Osteoblast (primary cell): Measurements from ENCODE around the gene MMS19. TPM values are rescaled to one million over a fixed set of nuclear protein-coding genes. Genes with fewer than 3 reads are reported as not detected.

Source experiments
- DNase-seq: peaks from one replicate; pipeline ENCODE4 v3.0.0; 2011; ENCODE audit warnings: low spot score, mixed read lengths; ENCODE audit not compliant: insufficient read length; ENCODE audit errors: missing footprints
- H2AFZ ChIP-seq: 2 replicates; pipeline ENCODE4 v1.6.0; 2011; ENCODE audit warnings: mild to moderate bottlenecking, low read length
- H3K27ac ChIP-seq: 2 replicates; pipeline ENCODE4 v1.5.1; 2011; ENCODE audit warnings: mild to moderate bottlenecking, low read depth, low read length, moderate library complexity
- H3K27me3 ChIP-seq: 2 replicates; pipeline ENCODE4 v1.6.0; 2012; ENCODE audit warnings: mild to moderate bottlenecking, control low read depth, inconsistent platforms, low read length, moderate library complexity; ENCODE audit not compliant: insufficient read depth
- H3K36me3 ChIP-seq: 2 replicates; pipeline ENCODE4 v1.5.1; 2011; ENCODE audit warnings: mild to moderate bottlenecking, low read length, control low read depth, moderate library complexity; ENCODE audit not compliant: insufficient read depth
- H3K4me1 ChIP-seq: 2 replicates; pipeline ENCODE4 v1.5.1; 2011; ENCODE audit warnings: mild to moderate bottlenecking, low read length, control low read depth, moderate library complexity; ENCODE audit not compliant: insufficient read depth
- H3K4me2 ChIP-seq: 2 replicates; pipeline ENCODE4 v1.6.0; 2011; ENCODE audit warnings: mild to moderate bottlenecking, low read length; ENCODE audit not compliant: insufficient read depth
- H3K4me3 ChIP-seq: fragments of 200-600 bp; sonication (generic); 3 replicates; pipeline ENCODE4 v1.5.1; 2012; ENCODE audit warnings: mild to moderate bottlenecking, low read length, inconsistent platforms; ENCODE audit not compliant: insufficient read depth
- H3K79me2 ChIP-seq: 2 replicates; pipeline ENCODE4 v1.6.0; 2012; ENCODE audit warnings: mild to moderate bottlenecking, low read length, control low read depth, inconsistent platforms; ENCODE audit not compliant: insufficient read depth
- H3K9me3 ChIP-seq: 2 replicates; pipeline ENCODE4 v1.5.1; 2011; ENCODE audit warnings: low read depth, low read length, control low read depth
- H4K20me1 ChIP-seq: 2 replicates; pipeline ENCODE4 v1.6.0; 2012; ENCODE audit warnings: mild to moderate bottlenecking, low read length, control low read depth; ENCODE audit not compliant: insufficient read depth
- total RNA-seq: library from RNA; depleted of rRNA; stranded (reverse); fragments of >200 nt; gene quantifications from 2 replicates; pipeline ENCODE4 v1.2.3, GENCODE V29; 2012
- TF ChIP-seq, protein P1 (sequence below): IDR thresholded peaks from 2 replicates; pipeline ENCODE4 v1.5.1; 2011; ENCODE audit warnings: mild to moderate bottlenecking, low read depth, low read length, moderate library complexity; ENCODE audit errors: extremely low read depth

The MMS19 gene
- total RNA-seq, 1 donor, result 63.0 TPM

- H4K20me1 ChIP-seq, result peaks cover 26% of the 10 kb centered on the region
- H3K27me3 ChIP-seq, result no peaks in the 10 kb centered on the region
- no peak for DNase-seq
- TF ChIP-seq, protein P1, sequence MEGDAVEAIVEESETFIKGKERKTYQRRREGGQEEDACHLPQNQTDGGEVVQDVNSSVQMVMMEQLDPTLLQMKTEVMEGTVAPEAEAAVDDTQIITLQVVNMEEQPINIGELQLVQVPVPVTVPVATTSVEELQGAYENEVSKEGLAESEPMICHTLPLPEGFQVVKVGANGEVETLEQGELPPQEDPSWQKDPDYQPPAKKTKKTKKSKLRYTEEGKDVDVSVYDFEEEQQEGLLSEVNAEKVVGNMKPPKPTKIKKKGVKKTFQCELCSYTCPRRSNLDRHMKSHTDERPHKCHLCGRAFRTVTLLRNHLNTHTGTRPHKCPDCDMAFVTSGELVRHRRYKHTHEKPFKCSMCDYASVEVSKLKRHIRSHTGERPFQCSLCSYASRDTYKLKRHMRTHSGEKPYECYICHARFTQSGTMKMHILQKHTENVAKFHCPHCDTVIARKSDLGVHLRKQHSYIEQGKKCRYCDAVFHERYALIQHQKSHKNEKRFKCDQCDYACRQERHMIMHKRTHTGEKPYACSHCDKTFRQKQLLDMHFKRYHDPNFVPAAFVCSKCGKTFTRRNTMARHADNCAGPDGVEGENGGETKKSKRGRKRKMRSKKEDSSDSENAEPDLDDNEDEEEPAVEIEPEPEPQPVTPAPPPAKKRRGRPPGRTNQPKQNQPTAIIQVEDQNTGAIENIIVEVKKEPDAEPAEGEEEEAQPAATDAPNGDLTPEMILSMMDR, result no peak
- no peak overlapping the region for H3K4me3 ChIP-seq
- peaks cover 81% of the 10 kb centered on the region for H3K36me3 ChIP-seq
- no peak overlapping the region for H3K4me2 ChIP-seq
- H3K79me2 ChIP-seq, result peaks cover 50% of the 10 kb centered on the region
- peak overlapping the region; percentile 17 for H3K27ac ChIP-seq
- H3K4me1 ChIP-seq, result no peaks in the 10 kb centered on the region
- H2AFZ ChIP-seq, result no peak overlapping the region
- H3K9me3 ChIP-seq, result no peaks in the 10 kb centered on the region
Measured at GRCh38 chr10:97456686-97457065, 41.5 kb downstream of the MMS19 start.

GRCh38 chr10:97456034-97456685 is 42.1 kb downstream of the MMS19 start:
- no peaks in the 10 kb centered on the region for H3K9me3 ChIP-seq
- H4K20me1 ChIP-seq, result peaks cover 32% of the 10 kb centered on the region
- DNase-seq, result peak; percentile 73
- no peak overlapping the region for H3K4me3 ChIP-seq
- TF ChIP-seq, protein P1, result no peak
- H2AFZ ChIP-seq, result no peak overlapping the region
- H3K4me2 ChIP-seq, result no peak overlapping the region
- H3K27me3 ChIP-seq, result no peaks in the 10 kb centered on the region
- H3K4me1 ChIP-seq, result no peaks in the 10 kb centered on the region
- peaks cover 76% of the 10 kb centered on the region for H3K36me3 ChIP-seq
- H3K79me2 ChIP-seq, result peaks cover 55% of the 10 kb centered on the region
- H3K27ac ChIP-seq, result peak overlapping the region; percentile 17

DNA sequence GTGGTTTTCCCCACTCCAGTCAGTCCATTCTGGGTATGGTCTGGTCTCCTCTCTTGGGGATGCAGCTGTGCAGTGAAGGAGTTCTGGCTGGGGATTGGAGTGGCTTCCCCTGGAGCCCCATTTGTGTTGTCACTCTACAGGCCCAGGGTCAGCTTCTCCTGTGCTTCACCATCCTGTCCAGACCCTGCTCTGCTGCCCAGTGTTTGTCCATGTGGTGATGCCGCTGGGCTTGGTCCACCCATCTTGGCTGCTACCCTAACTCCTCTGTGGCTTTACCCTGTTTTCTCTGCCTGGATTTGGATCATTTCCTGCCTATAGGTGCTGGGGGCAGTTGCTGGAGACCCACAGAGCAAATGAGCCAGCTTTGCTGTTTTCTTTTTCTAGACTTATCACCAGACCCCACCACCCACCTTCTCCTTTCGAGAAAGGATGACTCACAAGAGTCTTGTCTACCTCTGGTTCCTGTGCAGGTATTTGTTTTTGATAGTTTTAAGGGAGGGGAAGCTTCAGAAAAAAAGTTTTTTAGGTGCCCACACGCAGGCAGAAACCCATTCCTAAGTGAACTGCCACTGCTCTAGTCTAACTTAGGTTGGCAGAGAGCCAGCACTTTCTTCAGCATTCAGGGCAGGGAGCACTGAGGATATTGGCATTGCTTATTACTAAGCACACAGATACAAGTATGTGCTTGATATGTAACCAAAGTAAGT is 43.7 kb downstream of the MMS19 start:
- Histone ChIP-seq H3K9me3 (no peaks in the 10 kb centered on the region), H2AFZ (no peak overlapping the region), H3K4me1 (no peaks in the 10 kb centered on the region), H3K4me3 (no peak overlapping the region), H3K27ac (no peak overlapping the region), H3K27me3 (no peaks in the 10 kb centered on the region), H3K4me2 (no peak overlapping the region), H3K36me3 (peaks cover 59% of the 10 kb centered on the region), H4K20me1 (peaks cover 41% of the 10 kb centered on the region), H3K79me2 (peaks cover 69% of the 10 kb centered on the region)
- TF ChIP-seq, protein P1, result no peak
- DNase-seq, result no peak

DNA sequence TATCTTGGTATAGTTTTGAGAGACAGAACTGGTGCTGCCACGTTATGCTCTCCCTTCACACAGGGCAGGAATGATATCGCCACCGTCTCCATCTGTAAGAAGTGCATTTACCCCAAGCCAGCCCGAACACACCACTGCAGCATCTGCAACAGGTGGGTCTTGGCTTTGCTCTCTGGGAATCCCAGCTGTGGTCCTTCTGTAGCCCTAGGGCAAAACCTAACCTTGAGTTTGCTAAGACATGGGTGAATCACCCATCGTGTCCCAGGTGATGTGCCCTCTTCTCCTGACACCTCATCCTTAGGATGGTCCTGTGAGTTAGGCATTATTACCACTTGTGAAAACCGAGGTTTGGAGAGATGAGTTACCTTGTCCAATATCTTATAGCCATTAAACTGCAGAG is 45.9 kb downstream of the MMS19 start:
- H3K4me2 ChIP-seq, result no peak overlapping the region
- H4K20me1 ChIP-seq, result peaks cover 50% of the 10 kb centered on the region
- H3K27ac ChIP-seq, result no peak overlapping the region
- H3K36me3 ChIP-seq, result peaks cover 43% of the 10 kb centered on the region
- no peak overlapping the region for H2AFZ ChIP-seq
- peaks cover 85% of the 10 kb centered on the region for H3K79me2 ChIP-seq
- H3K4me3 ChIP-seq, result no peak overlapping the region
- H3K4me1 ChIP-seq, result peaks cover 7% of the 10 kb centered on the region
- H3K9me3 ChIP-seq, result no peaks in the 10 kb centered on the region
- H3K27me3 ChIP-seq, result no peaks in the 10 kb centered on the region
- no peak for DNase-seq
- TF ChIP-seq, protein P1, result no peak
